IPS DF 19.7 (cell line): ENCODE measurements around the gene SUPT3H.

Source experiments
- DNase-seq: peaks from one replicate; pipeline ENCODE4 v3.0.0-alpha.2; 2013; ENCODE audit warnings: low read depth, low spot score

SUPT3H gene

GRCh38 chr6:44842616-44843015, 535.1 kb downstream of the SUPT3H start:
- DNase-seq, result no peak

GRCh38 chr6:44841829-44842228, 535.9 kb downstream of the SUPT3H start:
- DNase-seq, result no peak

GRCh38 chr6:44837741-44838140, 540.0 kb downstream of the SUPT3H start:
- DNase-seq, result no peak

GRCh38 chr6:44837255-44837654, 540.5 kb downstream of the SUPT3H start:
- DNase-seq, result no peak

DNA sequence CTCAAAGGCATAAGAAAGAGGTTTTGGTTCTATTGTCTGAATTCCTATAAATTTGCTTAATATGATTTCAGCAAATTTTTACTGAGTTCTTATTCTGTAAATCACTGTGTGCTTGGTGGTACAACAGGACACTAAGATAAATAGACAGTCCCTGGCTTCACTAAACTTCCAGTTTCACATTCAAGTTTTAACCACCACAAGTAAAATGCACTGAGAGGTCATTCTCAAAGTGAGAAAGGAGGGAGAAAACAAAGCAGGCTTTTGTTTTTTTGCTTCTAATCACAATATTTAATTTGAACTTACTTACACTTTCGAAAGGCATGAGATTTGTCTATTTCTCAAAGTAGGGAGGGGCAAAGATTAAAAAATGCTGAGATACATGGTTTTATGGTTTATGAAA, 544.5 kb downstream of the SUPT3H start:
- DNase-seq, result no peak

- no peak for DNase-seq
Observed at GRCh38 chr6:44831002-44831610, 546.6 kb downstream of the SUPT3H start.

GRCh38 chr6:44829836-44830235, 547.9 kb downstream of the SUPT3H start:
- no peak for DNase-seq

DNA sequence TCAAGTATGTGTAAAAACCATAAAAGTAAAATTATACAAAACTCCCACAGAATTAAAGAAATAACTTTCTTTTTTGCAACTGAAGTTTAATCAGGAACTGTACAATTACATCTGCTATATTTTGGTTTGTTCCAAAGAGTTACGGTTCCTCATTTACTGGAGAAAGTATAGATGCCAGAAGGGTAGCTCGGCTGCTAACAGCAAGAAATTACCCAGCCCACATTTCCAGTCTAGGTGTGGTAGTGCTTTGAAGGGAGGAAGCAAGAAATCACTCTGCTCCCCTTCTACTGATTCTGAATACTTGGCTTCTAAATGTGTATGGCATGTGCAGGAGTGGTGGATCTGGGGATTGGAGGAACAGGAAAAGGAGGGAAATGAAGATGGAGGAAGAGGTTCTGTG, 549.0 kb downstream of the SUPT3H start:
- DNase-seq, result no peak

DNA sequence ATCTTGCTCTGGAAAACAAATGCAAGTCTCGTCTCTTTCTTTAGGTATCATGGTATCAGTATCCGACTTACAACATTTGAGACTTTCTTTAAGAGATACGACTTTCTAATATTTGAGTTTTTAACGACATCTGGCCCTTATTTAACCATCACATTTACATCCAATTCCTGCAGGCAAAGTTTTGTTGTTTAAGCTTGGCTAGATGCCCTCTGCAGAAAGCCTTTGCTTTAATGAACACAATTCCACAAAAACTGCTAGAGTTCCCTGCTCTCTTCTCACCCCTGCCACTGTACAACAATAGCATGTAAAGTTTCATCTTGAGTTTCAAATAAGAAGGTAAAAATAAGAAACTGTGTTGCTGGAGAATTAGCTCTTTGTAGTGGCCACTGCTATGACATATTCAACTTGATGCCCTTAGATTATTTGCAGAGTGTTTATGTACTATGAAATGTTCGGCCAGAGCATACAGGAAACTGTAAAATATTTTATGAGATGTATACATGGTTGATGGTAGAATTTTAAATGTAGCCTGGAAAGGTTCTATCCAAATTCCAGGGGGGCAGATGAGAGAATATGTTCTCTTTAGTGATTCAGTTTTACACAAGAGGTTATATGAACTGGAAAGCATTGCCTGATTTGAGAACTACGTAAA, 551.6 kb downstream of the SUPT3H start:
- DNase-seq, result no peak

DNA sequence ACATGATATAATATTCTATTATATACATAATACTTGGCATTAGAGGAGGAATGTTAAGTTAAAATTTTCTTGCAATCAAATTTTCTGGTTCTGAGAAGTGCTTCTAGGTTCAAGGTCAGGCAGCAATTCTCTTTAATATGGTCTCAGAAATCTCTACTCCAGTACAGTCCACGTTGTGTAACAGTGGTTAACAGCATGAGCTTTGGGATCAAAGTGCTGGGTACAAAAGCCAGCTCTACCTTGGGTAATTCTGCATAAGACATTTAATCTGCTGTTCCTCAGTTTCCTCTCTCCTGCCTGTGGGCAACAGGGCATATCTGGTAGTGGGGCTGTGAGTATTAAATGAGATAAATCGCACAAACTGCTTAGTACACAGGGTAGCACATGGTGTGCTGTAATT, 552.5 kb downstream of the SUPT3H start:
- DNase-seq, result no peak

GRCh38 chr6:44824567-44824966, 553.2 kb downstream of the SUPT3H start:
- no peak for DNase-seq

- DNase-seq, result no peak
Observed at GRCh38 chr6:44820759-44821158, 557.0 kb downstream of the SUPT3H start.

GRCh38 chr6:44820321-44820720, 557.4 kb downstream of the SUPT3H start:
- DNase-seq, result no peak

DNA sequence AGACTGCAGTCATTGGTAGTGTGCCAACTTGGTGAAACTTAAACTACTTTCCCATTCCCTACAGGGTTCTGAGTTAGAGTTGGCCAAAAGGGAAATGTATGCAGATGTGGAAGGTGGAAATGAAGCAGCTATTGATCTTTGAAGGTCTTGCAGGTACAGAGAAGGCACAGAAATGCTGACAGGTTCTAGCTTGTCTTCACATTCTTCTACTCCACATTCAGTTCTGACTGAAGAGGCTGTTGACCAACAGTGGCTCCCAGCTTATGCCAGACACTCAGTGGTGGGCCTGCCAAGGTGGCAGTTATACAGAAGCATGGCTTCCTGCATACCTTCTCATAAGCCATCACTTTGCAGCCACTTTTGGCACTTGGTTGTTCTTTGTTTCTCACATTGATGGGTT, 566.3 kb downstream of the SUPT3H start:
- no peak for DNase-seq

DNA sequence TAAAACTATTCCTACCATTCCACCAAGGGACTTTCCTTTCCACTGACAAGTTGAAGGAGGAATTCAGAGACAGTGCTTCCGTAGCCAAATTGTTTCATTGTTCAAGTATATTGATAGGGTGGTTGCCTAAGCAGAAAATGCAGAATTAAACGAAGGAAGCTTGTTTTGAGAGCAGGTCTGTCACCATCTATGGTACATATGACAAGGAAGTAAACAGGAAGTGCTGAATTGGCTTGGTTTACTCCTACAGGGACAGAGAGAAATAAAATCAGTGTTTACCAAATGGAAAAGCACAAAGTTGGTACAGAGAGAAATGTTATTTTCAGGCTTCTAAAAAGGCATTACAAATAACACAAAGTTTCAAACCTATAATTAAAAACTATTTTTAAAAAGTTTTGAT, 568.5 kb downstream of the SUPT3H start:
- DNase-seq, result no peak

- DNase-seq, result no peak
Observed at GRCh38 chr6:44808148-44808547, 569.6 kb downstream of the SUPT3H start.

DNA sequence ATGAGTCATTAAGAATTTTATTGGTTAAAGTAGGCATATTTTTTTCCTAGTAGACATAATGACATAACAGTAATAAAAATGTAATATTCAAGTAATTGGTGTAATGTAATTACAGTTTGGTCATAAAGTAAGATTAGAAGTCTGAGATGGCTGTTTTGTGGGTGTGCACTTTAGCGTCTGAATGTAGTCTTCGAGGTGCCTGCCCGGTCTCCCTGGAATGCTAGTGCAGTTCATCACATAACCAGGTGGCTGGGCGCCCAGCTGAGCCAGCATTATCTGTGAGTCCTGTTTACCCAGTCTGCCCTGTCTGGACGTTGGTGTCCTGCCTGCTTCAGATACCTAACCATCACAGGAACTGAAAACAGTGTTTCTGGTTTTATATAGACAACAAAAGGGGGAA, 571.1 kb downstream of the SUPT3H start:
- DNase-seq, result no peak

DNA sequence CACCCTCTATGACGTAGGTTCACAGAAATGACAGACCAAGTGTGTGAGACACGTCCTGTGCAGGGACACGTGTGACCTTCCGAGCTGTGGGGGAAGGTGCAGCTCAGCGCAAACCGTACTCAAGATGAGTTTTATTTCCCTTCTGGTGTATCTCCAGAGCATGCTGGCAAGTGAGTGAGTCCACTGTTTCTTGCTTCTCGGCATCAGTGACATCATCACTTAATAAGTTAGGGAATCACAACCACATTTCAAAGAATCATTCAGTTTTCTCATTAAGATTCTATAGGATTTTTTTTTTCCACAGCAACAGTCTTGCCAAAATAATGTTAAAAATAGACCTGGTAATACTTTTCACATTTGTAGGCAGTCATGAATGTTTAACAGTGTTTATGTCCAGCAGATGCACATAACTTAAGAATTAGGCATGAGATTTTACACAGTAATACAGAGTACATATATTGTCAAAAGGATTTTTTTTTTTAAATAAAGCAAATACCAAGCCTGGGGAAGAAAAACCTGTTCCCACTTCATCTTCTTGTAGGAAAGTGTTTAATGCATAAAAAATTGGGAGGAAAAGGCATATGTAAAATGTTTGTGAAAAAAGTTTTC, 572.4 kb downstream of the SUPT3H start:
- DNase-seq, result no peak

DNA sequence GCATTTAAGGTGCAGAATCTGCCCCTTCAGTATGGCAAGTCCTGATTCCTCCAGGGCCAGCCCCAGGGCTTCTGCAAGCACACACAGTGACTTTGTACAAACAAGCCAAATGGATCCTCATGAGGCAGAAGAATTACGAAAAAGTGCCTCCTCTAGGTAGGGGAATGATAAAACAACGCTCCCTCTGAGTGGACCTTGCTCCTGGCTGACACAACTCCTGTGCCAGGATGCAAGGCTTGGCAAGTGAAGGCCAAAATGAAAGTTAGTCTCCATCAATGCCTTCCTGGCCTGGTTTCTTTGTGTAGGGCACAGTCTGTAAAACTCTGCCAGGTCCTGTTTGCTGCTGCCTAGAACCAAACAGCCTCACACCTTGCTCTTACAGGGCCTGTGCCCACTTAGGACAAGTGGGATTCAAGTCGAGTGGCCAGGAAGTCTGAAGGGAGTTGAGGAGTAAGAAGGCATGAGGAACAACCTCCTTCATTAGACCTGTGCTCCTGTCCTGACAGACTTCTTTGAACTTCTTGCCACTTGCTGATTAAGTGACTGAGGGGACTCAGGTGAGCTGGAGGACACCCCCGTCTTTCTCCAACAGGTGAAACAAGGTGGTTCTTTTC, 573.1 kb downstream of the SUPT3H start:
- DNase-seq, result no peak

GRCh38 chr6:44804016-44804415, 573.7 kb downstream of the SUPT3H start:
- DNase-seq, result no peak

- DNase-seq, result no peak
Observed at GRCh38 chr6:44800784-44801592, 576.7 kb downstream of the SUPT3H start.

- DNase-seq, result no peak
Observed at GRCh38 chr6:44800171-44800783, 577.5 kb downstream of the SUPT3H start.
